LNCAP (cell line): Measurements from ENCODE around the gene EFCAB6.

Experiments
- CTCF ChIP-seq: fragments of 450-650 bp; IDR thresholded peaks from 2 replicates; pipeline ENCODE4 v1.5.1; 2017; ENCODE audit warnings: mild to moderate bottlenecking

Gene EFCAB6

DNA sequence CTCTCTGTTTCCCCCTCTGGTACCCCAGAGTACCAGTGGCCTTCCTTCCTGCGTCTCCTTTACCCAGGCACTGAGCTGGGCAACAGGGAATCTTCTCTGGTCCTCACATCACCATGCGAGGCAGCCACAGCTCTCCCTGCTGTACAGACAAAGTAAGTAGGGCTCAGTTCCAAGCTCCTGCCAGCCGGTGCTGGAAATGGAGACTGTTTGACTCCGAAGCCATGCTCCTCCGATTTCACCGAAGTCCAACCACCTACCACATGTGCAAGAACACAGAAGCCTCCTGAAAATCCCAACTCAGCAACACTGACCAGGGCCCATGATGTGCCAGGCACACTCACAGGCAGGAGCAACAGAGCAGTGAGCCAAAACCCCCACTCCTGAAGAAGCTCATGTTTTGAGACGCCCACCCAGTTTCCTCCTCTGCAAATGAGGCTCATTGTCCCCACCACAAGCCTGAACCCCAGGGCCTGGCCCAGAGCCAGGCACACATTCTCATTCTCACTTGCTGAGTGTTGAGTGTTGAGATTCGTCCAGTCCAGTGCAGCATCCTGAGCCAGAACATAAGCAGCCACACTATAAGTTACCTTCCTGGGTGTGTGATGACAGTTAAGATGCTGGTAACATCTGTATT, 244.3 kb downstream of the EFCAB6 start:
- TF ChIP-seq CTCF, result no peak

DNA sequence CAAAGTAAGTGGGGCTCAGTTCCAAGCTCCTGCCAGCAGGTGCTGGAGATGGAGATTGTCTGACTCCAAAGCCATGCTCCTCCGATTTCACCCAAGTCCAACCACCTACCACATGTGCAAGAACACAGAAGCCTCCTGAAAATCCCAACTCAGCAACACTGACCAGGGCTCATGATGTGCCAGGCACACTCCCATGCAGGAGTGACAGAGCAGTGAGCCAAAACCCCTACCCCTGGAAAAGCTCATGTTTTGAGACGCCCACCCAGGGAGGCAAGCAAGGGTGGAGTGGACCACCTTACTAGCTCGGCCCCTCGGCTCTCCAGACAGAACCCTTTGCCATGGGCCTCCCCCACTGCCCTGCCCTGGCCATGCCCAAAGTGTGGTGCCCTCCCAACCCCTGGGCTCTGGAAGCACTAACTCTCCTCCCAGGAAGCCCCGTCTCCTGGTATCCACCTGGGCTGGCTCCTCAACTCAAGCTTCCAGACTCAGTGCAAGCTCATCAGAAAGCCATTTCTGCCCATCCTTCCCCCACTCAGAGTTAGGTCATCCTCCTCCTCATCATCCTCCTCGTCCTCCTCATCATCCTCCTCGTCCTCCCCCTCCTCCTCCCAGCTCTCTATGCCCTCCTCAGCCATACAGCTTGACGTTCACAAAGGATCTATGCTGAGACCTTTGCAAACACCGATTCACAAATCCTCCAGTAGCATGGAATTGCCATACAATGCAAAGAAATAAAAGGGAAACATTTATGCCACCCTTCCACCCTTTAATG, 245.4 kb downstream of the EFCAB6 start:
- TF ChIP-seq CTCF, result no peak

GRCh38 chr22:43566021-43566420, 246.1 kb downstream of the EFCAB6 start:
- TF ChIP-seq CTCF, result no peak

DNA sequence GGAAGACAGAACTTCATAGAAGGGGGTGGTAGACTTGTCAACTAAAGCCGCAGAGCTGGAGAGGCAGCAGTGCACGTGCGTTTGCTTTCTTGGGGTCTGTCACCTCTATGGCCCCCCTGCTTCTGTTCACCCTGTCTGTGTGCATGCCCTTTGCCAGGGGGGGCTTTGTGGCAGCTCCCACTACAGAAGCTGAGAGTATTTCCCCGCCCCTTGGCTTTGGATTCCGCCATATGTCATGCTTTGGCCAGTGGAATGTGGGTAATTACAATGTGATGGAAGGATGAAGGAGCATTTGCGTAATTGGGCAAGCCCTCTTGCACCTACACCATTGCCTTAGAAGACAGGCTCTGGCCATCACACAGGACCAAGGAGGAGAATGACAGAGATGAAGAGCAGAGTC, 247.2 kb downstream of the EFCAB6 start:
- no peak for TF ChIP-seq CTCF

DNA sequence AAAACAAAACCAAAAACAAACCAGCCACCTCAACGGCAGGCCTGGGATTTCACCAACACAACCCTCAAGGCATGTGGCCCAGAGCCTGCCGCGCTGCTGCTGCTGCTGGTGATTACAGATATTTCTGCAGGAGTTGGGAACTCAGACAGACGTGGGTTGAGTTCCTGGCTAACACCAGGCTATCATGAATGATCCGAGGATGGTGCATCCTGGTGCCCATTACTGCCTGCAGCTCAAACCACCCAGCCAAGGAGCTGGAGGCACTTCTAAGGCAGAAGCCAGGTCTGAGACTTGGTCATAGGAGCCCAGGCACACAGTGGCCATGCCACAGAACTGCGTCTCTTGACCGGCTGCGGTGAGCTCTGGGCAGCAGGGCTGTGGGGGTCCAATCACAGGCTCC, 248.5 kb downstream of the EFCAB6 start:
- TF ChIP-seq CTCF, result no peak

DNA sequence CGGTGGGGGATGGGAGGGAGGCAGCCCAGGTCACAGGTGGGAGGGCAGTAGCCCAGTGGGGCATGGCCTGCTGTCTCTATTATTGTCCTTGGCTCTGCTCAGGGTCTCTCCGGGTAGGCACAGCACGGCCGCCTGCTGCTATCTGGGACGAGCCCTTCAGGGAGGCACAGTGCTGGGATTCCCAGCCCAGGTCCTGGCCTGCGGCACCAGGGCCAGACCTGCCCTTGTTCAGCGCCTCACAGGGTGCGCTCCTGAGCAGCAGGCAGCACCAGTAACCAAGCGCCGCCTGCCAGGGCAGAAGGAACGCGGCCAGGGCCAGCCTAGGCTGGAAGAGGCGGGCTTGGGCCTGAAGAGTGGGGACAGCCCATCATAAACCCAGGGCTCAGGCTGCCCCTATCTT, 249.3 kb downstream of the EFCAB6 start:
- TF ChIP-seq CTCF, result no peak

GRCh38 chr22:43561415-43562178, 250.5 kb downstream of the EFCAB6 start:
- TF ChIP-seq CTCF, result no peak
